Measurements from ENCODE around the gene SLC10A7.

DNA sequence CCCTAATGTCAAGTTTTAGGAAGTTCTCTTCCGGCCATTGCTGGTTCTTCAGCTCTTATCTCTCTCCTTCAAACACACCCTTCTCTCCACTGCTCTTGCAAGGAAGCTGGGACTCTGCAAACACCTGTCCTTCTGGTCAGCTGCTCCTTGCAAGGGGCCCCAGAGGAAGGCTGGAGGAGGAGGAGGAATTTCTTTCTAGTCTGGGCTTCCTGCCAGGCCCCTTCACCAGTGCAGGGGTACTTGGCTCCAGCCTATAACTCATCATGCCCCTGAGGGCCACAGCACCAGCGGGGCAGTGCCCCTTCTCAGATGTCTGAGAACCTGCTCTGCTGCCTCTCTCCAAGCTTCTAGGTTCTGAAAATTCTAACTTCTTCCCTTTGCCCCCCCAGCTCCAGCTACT, 260.7 kb downstream of the SLC10A7 start:
- TF ChIP-seq, protein P1, sequence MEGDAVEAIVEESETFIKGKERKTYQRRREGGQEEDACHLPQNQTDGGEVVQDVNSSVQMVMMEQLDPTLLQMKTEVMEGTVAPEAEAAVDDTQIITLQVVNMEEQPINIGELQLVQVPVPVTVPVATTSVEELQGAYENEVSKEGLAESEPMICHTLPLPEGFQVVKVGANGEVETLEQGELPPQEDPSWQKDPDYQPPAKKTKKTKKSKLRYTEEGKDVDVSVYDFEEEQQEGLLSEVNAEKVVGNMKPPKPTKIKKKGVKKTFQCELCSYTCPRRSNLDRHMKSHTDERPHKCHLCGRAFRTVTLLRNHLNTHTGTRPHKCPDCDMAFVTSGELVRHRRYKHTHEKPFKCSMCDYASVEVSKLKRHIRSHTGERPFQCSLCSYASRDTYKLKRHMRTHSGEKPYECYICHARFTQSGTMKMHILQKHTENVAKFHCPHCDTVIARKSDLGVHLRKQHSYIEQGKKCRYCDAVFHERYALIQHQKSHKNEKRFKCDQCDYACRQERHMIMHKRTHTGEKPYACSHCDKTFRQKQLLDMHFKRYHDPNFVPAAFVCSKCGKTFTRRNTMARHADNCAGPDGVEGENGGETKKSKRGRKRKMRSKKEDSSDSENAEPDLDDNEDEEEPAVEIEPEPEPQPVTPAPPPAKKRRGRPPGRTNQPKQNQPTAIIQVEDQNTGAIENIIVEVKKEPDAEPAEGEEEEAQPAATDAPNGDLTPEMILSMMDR (conservative IDR thresholded peaks at IDR 0.05; ENCODE audit: low read depth, low read length), result no peak
- TF ChIP-seq EZH2 (IDR thresholded peaks at IDR 0.05; ENCODE audit: borderline replicate concordance, low read depth, low read length, poor library complexity, severe bottlenecking), result no peak
